NCI-H146 treated with DMSO at 0.1 percent for 48 hours (cell line): ENCODE data around the gene ITPKA.

Experiments
- DNase-seq: peaks from one replicate; lab custom pipeline; 2025; ENCODE audit not compliant: unreplicated experiment; lab: John Stamatoyannopoulos, UW

Gene ITPKA

GRCh38 chr15:41489641-41490040 is 4.0 kb upstream of the ITPKA start:
- no peak for DNase-seq

GRCh38 chr15:41490355-41490754 is 3.3 kb upstream of the ITPKA start:
- DNase-seq, result no peak

GRCh38 chr15:41491889-41492288 is 1.8 kb upstream of the ITPKA start:
- DNase-seq, result no peak

GRCh38 chr15:41492597-41493204 is 973 bp upstream of the ITPKA start:
- DNase-seq, result no peak

GRCh38 chr15:41493902-41494189 is 172 bp downstream of the ITPKA start:
- no peak for DNase-seq

GRCh38 chr15:41494190-41494921 is 682 bp downstream of the ITPKA start:
- DNase-seq, result no peak

GRCh38 chr15:41494922-41495735 is 1.5 kb downstream of the ITPKA start:
- no peak for DNase-seq

GRCh38 chr15:41495736-41496599 is 2.3 kb downstream of the ITPKA start:
- DNase-seq, result no peak

GRCh38 chr15:41498657-41499056 is 5.0 kb downstream of the ITPKA start:
- no peak for DNase-seq

- no peak for DNase-seq
Observed at GRCh38 chr15:41499109-41499851, 5.6 kb downstream of the ITPKA start.

GRCh38 chr15:41501191-41501917 is 7.7 kb downstream of the ITPKA start:
- no peak for DNase-seq

GRCh38 chr15:41501931-41502794 is 8.5 kb downstream of the ITPKA start:
- no peak for DNase-seq

- no peak for DNase-seq
Observed at GRCh38 chr15:41502795-41503668, 9.4 kb downstream of the ITPKA start.

- DNase-seq, result no peak
Observed at GRCh38 chr15:41503669-41504010, 10.0 kb downstream of the ITPKA start.

- no peak for DNase-seq
Observed at GRCh38 chr15:41504751-41505492, 11.2 kb downstream of the ITPKA start.

GRCh38 chr15:41505776-41506175 is 12.1 kb downstream of the ITPKA start:
- DNase-seq, result no peak

GRCh38 chr15:41506796-41507341 is 13.2 kb downstream of the ITPKA start:
- DNase-seq, result no peak
